Left forelimb (tissue), 1 donor: Measurements from ENCODE around the gene ACACA.
"Not testable (repeated sequence)": the region's sequence is repeated elsewhere in the genome, so short reads cannot be mapped to it uniquely, and the experiment has no call there.

Experiments used
- DNase-seq: peaks from one replicate; pipeline ENCODE4 v3.0.0-alpha.2; 2018; ENCODE audit warnings: low spot score

The ACACA gene

DNA sequence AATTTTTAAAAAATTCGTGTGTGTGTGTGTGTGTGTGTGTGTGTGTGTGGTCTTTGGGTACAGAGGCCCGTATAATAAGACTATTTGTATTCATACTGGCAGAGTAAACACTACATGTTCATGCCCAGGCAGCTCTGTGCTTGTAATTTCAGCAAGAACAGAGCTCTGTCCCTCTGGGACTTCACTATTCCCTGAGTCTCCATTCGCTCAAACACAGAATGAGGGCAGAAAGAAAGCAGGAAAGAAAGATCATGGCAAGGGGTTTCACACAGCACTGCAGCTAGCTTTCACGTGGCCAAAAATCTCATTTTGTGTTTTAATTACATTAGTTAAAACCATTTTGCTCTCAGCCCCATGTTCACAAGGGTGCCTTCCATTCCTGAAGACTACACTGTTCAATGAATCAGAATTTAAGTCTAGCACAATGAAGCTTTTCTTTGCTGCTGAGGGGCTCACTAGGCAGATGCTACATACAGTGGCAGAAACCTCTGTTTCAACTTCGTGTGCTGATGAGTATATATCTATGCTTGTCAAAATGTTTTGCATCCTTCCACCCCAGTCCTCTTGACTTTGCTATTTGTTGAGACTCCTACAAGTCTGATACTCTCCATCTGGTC lies 229.3 kb downstream of the ACACA start:
- DNase-seq, result no peak

DNA sequence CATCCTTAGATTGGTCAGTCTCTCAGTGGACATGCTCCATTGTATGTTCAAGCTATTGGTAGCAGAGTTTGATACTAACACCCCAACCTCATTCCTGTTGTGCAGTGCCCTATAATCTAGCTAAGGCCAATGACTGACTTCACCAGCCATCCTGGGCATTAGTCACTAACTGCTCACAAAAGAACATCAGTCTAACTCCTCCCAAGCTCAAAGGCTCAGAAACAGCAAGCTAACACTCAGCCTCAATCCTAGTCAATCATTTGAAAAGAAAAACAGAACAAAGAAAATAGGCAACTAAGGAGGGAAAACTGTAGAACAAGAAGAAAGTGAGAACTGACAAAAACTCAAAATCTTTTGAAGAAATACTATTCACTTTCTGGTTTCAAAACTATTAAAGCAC lies 229.9 kb downstream of the ACACA start:
- DNase-seq, result no peak

DNA sequence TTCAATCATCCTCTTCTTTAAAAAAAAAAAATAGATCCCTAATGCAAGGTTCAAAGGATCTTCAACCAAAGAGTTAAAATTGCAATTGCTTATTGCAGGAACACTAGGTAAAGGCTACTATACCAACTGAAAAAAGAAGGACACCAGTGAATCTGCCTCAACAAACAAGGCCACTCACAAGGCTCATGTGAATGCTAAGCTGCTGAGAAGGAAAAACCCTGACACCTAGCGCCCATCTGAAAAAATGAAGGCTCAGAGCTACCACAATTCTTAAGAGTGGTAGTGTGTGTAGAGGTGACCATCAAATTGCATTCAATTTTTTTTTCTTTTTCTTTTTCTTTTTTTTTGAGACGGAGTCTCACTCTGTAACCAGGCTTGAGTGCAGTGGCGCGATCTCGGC lies 232.4 kb downstream of the ACACA start:
- DNase-seq, result no peak

DNA sequence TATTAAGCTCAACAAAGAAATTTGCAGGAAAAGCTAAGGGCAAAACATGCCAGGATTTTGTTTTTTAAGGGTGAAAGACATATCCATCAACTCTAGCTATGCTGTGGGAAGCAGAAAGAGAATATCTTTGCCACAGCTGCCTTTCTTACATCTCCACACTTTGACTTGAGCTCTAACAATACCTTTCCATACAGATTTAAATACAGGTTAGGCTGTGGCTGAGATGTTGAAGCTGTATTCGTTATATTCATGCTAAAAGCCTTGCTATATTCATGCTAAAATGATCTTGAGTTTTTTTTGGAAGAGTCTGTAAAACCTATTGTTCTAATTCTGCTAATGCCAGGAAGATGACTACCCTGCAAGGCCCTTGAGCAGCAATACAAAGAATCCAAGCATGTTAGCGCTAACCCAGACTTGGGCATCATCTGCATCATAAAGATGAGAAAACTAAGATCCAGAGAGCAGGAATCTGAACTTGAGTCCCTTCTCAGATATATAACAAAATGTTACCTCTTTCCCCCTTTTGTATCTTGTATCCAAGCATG lies 235.7 kb downstream of the ACACA start:
- no peak for DNase-seq

DNA sequence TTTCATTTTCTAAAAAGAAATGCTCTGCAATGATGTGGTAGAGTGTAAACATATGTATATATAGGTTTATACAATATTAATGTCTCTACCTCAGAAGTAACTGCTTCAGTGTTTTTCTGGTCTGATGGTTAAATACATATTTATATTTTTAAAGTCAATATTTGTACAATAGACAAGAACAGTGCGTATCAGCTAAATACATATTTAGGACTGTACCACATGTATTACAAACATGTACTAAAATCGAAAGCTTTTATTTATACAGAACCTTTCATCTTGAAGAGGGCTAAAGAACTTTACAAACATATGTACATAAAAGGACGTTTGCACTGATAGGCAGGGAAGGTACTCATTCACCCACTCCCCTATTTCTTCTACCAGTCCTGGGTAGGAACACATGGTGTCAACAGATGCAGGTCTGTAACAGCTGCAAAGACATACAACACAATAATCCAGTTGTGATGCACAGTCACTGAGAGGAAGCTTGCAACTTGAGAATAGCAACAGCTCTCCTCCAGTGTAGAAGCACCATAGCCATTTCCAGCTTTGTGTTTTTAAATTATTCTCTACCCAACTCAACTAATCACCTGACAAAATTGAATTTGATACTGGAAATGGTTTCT lies 237.8 kb downstream of the ACACA start:
- DNase-seq, result no peak

DNA sequence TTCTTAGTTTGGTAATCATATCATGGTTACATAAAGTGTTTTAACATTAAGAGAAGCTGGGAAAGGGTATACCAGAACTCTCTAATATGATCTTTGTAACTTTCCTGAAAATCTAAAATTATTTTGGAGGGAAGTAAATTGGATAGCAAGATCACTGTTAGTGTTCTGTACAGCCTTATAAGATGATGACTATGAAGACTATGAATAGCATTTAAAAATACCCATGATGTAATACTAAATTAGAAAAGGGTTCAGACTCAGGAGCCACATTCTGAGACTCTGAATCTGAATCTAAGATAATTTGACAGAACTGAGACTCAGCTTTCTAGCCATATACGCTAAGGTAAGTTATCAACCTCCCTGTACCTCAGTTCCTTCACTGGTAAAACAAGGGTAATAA lies 238.9 kb downstream of the ACACA start:
- no peak for DNase-seq

DNA sequence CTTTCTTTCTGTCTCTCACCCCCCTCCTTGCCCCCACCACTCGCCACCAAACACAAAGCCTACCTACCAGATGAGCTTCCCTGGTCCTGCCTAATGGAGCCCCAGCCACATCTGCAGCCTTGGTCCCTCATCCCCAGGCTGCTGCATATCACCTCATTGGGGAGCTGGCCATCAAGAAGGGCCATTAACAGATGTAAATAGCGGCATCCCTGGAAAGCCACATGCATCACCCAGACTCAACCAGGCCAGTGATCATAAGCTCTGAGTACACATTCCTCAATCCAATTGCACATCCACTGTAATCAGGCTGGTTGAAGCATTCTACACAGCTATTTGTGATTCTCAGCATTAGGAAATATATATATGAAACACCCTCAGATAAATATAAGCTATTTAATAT lies 242.6 kb downstream of the ACACA start:
- no peak for DNase-seq

DNA sequence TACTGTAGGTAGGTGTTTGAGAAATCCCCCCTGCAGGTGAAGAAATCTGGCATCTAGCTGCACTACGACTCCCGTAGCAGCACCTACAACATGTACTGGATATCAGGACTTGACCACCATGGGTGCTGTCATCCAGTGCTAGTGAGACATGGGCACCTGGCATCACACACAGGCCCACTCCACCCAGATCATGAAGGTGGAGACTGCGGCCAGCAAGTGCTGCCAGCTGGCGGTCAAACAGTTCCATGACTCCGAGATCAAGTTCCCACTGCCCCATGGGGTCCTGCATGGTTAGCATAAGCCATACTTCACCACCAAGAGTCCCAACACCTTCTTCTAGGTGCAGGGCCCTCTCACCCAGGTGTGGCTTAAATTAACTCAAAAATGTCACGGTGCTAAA lies 243.8 kb downstream of the ACACA start:
- no peak for DNase-seq

DNA sequence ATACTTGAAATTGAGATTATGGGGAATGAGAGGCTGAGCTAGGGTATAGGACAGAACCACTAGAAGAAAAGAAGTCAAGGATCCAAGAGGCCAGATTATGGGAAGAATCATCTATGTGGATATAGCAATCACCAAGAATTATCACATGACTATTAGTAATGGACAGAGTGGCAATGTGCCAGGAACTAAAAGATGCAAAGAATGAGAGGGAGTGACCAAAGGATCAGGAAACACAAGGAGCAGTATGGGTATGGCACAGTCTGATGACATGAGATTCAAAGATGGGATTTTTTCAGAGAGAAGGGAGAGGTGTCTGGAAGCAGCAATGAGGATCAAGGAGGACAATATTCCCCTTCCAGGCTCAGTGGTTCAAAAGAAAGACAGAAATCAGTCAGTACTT lies 245.7 kb downstream of the ACACA start:
- DNase-seq, result no peak

DNA sequence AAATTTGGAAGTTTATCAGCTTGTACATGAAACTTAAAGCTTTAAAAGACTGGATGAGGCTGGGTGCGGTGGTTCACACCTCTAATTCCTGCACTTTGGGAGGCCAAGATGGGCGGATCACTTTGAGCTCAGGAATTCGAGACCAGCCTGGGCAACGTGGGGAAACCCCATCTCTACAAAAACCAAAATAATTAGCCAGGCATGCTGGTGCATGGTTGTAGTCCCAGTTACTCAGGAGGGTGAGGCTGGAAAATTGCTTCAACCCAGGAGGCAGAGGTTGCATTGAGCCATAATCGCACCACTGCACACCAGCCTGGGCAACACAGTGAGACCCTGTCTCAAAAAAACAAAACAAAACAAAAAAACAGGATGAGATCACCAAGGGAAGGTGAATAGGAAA lies 248.3 kb downstream of the ACACA start:
- DNase-seq, result no peak

DNA sequence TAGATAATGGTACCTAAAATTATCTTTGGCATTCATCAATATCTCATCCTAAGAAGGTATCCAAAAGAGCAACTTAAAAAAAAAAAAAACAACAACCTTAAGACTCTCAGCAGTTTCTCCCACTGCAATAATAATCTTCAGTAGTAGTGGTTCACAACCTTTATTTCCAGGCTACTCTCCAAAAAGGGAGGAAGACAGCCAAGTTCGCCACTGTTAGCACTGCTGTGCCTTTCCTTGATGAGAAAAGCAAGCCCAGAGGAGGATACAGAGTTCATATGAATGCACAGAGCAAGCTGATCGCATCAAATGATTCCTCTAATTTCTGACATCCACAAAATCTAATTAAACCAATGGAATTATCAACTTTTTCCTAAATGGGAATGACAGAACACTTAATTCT lies 258.5 kb downstream of the ACACA start:
- DNase-seq, result no peak

DNA sequence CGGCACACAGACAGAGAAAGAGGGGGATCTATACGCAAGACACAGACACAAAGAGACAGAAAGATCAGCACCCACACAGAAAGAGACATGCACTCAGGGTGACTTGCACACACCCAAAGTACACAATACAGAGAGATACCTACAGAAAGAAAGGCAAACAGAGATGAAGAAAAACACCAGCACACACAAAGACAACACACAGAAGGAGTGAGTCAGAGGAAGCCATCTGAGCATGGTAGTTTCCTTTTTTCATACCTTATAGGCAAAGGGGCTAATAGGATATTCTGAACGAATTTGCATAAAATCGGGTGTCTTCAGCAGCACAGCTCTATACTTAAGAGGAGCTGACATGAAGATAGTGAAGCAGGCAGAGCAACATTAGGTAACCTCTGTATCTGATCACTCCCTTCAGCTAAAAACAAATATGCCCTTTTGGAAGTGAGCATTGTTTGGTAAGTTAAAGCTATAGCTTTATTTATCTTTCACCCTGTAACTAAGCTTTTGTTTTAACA lies 259.3 kb downstream of the ACACA start:
- DNase-seq, result no peak

DNA sequence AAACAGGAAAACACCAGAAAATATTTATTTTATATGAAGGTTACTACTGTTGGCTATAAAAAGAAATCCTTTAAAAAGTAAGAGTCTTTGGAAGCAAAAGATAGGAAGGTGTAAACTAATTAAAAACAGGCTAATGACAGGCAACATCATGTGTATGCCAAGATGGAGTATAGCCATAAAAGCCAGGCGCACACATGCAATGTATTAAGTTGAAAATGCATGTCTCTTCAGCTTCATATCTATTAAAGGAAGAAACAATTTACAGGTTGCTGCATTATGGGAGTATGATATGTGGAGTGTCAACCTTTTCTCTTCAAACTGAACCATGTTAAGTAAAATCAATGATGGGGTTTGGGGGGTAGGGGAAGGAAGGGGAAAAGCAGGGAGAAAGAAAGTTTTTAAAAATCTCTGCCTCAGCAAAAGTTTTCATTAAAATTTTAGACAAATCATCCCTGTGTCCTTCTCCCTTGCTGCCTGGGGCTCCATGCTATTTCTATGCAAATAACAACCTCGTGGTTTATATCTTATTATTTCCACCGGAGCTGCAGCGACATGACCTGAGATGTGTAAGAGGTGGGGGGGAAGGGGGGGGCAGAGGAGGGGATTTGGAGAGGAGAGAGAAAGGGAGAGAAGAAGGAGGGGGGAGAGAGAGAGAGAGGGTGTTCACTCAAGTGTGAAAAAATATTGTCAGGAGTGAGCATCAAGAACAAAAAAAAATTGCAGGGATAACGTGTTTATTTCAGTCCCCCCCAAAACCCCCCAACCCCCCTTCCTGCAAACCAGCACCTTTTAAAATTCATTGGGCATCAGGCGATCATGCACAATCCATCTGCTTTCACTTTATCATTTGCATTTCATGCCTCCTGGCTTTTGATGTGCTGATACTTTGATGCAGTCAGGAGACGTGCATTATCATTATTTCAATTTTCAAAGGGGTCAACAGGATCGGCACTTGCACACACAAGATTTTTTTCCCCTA lies 260.3 kb downstream of the ACACA start:
- DNase-seq, result no peak

DNA sequence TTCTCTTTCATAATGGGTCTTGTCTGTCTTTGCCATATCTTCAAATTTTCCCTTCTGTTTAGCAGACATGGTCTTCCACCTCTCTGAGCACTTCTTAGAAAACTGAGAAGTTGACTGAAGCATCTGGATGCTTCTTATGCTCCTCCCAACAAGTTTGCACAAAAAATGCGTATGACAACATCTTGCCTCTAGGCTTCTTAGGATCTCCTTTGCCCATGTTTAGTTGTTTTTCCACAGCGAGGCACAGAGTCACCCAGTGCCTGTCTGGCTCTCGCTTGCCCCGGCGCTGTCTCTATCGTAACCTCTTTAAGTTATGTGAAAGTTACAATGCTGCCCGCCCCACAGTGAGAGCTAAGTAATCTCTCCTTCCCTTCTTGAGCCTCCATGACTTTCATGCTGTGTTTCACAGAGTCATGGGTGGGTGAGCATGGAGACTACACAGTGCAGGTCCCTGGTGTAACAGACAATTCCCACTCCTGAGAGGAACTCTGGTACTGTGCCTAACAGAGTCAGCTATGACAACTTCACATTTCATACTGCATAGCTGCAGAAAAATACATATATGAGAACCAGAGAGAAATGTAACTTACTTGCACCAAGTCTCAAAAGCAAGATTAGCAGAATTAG lies 262.4 kb downstream of the ACACA start:
- no peak for DNase-seq

DNA sequence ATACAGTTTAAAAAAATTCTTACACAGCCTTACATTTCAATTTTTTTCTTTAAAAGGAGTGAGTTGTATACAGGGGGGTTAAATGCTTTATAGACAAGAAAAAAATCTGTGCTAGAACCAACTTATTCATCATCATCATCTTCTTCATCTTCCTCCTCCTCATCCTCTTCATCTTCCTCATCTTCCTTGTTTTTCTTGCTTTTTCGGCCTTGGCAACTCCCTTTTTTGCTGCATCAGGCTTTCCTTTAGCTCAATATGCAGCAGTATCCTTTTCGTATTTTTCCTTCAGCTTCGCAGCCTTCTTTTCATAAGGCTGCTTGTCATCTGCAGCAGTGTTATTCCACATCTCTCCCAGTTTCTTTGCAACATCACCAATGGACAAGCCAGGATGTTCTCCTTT lies 263.1 kb downstream of the ACACA start:
- DNase-seq, result not testable (repeated sequence)

DNA sequence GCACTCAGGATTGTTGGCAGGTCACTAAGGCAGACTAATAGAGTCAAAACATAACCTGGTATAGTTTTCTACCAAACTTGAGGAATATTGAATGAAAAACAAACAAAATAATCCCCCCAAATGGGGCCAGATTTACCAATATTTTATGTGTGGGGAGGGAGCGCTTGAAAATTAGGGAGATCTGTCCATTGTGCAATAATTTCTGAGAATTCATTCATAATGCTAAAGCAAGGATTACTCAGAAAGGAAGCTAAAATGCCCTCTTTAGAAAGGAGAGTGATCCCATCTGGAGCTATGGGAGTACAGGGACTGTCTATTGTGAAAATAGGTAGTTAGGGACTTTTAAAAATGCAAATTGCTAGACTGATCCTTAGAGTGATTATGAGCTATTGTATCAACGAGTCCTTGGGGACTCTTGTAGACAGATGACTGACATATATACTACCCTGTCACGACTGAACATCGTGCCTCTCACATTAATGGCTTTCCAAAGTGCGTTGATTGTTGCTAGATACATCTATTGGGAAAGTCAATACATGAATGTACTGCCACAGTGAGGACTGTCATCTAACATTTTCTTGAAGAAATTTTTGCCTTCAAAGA lies 264.2 kb downstream of the ACACA start:
- no peak for DNase-seq

DNA sequence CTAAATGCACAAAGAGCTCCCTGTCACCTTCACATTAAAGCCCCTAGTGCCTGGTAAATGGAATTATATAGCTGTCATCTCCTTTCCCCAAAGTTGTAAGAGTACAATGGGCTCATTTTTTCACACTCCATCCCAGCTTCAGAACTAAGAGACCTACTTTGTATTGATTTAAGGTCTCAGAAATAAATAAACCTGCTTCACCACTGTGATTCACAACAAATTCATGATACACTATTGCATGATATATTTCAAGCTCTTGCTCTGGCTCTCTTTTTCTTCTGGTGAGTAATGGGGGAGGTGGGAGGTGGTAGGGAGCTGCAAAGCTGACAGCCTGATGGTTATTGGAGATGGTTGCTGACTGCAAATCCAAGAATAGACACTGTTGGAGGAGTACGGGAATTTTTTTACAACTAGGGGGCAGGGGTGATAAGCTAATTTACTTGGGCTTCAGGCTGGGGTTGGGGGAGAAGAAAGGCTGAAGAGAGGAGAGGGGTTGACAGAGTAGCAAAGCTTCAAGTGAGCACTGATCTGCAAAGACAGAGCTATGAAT lies 268.0 kb downstream of the ACACA start:
- DNase-seq, result no peak

DNA sequence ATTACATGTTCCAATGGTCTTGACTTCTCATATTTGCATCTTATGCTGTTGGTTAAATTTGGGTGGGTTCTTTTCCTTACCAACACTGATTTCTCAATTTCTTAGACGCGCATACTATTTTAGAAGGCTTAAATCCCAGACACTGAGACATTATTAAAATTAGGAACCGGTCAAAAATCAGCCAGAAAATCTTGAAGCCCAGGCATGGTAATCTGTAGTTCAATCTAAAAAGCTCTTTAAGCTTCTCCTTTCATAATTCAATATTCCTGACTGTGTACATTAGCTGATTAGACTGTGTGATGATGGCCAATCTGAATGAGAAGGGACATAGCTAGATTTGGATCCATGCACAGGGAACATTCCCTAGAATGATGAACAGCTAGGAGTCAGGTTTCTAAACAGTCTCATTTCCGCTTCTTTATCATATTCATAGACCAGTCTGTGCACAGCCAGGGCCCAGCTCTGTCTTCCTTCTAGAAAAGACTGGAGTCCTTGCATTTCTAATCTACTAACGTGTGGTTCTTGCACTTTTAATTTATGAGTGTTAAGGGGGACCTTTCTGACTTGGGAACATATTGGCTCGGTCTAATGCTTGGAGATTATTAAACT lies 268.6 kb downstream of the ACACA start:
- no peak for DNase-seq

DNA sequence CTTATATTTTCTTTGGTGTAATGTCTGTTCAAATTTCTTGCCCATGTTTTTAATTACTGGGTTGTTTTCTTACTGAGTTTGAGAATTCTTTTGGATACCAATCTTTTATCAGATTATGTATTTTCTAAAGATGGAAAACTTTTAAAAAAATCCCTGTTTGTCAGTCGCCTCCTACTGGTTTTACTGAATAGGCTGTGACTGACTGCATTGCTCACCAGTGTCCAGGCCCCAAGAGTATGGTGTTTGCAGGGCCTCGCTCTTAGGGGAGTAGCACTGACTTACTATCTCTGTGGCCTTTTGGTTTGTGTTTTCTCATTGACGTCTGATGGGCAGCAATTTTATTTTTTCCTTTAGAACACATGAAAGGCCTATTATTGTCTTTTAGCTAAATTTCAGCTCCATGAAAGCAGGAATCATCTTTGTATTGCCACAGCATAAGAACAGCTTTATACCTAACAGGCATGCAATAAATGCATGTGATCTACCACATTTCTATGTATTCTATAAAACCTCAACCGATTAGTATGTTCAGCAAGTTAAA lies 269.5 kb downstream of the ACACA start:
- no peak for DNase-seq

DNA sequence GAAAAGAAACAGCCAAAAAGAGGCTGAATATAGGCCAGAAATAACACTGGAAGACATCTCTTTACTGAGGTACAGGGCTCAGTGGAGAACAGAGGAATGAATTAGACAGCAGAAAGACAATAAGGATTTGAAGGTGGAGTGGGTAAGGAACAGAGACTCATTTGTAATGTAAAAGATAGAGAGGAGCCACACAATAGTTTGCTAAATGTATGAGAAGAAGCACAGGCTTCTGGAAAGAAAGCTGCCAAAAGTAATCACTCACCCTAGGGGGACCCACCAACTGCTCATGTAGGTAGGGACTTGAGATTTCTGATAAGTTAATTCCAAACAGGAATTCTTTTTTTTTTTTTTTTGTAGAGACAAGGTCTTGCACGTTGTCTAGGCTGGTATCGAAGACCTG lies 271.1 kb downstream of the ACACA start:
- DNase-seq, result no peak

DNA sequence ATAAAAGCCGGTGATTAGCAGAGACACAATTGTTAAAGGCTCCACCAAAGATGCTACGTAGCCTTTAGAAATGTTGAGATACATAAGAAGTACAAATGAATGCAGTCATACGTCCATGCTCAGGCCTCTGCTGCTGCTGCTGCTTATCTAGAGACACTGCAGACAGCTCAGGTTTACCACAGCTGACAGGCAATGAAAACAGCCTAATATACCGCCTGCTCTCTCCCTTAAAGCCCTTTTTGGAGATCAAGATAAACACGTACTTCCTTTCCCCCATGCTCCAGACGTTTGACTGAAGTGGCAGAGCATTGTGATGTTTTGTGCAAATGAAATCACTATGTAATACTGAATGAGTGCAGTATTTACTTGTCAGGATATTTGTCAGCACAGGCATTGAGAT lies 272.6 kb downstream of the ACACA start:
- no peak for DNase-seq
